ENCODE data around the gene SASH1.

Gene SASH1

DNA sequence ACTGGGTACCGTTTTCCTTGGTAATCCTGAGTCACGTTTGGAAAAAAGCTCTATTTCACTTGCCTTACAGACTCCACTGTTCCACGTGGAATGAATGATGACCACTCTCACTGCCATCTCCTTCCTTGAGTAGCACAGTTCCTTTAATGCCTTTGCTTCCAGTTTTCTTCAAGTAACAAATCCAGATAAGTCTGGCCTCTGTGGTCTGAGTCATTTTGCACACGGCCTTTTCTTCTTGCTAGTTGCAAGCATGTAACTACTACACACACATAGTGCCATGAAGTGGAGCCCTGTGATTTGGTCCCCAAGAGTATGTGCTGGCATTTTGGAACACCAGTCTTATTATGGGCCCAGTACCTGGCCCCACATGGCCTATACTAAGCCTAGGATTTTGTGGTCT, 182.8 kb downstream of the SASH1 start:
- DNase-seq, result no peak

DNA sequence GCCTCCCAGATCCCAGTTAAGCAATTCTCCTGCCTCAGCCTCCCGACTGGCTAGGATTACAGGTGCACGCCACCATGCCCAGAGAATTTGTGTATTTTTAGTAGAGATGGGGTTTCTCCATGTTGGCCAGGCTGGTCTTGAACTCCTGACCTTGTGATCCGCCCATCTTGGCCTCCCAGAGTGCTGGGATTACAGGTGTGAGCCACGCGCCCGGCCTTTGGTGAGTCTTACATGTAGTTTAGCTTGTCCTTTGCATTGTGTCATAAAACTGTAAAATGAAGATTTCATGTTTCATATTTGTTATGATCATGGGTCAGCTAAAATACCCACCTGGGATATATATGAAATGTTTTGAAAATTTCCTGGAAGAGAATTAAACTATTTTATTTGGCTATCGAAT, 183.5 kb downstream of the SASH1 start:
- DNase-seq, result no peak

DNA sequence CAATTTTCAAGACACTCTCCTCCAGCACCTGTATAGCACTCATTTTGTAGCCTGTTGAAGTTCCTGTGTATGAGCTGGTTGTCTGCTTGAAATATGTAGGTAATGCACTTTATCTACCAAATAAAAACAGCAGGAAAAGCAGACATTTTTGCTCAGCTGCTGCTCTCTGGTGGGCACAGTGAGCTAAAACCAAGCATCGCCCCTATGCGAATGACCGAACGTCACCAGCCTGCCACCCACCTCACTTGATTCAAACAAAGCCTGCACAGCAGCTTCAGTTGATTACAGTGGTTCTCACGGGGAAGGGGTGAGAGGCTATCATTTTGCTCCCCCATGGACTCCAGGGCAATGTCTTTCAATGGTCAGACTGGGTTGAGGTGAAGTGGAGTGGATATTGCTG, 185.7 kb downstream of the SASH1 start:
- DNase-seq, result no peak

DNA sequence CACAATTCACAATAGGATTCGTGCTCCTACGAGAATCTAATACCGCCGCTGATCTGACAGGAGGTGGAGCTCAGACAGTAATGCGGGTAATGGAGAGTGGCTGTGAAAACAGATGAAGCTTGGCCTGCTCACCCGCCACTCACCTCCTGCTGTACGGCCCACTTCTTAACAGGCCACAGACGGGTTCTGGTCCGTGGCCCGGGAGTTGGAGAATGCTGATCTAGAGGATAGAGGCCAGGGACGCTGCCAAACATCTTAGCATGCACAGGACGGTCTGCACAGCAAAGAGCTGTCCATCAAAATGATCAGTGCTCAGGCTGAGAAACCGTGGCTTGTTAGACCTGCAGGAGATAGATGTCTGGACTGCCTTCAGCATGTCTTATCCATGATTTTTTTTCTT, 186.4 kb downstream of the SASH1 start:
- no peak for DNase-seq

DNA sequence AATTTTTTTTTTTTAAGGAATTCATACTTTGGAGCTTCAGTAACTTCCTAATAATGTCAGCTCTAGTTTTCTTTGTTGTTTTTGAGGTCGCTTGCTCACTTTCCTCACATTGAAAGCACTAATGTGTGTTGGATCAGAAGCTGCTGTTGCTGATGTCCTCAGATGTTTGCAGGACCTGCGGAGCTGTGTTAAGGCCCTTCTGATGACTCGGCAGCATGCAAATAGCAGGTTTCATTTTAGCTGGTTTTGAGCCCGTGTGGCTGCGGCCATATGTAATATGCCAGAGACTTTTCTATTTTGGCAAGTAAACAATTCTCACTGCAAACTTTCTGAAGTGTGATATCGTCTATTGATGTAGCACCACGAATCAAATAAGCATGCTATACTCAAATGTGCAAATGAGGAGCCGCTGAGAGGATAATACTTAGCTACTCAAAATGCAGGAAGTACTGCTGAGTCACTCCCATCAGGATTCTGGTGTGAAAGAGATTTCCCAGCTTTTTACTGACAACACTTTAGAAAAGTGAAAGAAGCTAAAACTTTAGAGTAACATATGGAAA, 187.8 kb downstream of the SASH1 start:
- no peak for DNase-seq

DNA sequence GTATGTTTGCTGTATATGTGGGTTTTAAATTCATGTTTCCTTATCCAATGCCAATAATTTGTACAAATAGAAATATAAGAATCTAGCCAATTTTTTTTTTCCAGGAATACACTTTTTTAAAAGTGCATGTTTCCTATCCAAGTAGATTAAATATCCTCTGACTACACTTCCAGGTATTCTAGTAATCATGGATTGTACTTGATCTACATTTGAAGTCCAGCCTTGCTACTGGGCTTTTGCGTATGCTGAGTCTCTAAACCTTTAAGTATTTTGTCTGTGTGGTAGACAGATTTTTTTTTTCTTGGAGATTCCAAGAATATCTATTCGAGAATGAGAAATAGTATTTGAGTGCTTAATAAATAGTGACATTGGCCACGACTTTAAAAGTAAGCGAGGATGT, 188.3 kb downstream of the SASH1 start:
- no peak for DNase-seq

DNA sequence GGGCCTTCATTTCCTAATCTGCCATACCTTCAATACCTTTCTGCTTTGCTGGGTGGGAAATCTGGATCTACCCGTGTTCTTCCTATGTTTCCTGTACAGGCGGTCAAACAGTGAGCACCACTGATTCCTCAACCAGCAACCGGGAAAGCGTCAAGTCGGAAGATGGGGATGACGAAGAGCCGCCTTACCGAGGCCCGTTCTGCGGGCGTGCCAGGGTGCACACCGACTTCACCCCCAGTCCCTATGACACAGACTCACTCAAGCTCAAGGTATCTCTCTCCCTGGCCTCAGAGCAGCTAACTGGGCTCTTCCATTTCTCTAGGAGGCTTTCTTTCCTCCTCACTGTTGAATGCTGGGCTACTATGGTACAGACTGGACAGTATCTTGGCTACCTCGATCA, 190.1 kb downstream of the SASH1 start:
- DNase-seq, result no peak

DNA sequence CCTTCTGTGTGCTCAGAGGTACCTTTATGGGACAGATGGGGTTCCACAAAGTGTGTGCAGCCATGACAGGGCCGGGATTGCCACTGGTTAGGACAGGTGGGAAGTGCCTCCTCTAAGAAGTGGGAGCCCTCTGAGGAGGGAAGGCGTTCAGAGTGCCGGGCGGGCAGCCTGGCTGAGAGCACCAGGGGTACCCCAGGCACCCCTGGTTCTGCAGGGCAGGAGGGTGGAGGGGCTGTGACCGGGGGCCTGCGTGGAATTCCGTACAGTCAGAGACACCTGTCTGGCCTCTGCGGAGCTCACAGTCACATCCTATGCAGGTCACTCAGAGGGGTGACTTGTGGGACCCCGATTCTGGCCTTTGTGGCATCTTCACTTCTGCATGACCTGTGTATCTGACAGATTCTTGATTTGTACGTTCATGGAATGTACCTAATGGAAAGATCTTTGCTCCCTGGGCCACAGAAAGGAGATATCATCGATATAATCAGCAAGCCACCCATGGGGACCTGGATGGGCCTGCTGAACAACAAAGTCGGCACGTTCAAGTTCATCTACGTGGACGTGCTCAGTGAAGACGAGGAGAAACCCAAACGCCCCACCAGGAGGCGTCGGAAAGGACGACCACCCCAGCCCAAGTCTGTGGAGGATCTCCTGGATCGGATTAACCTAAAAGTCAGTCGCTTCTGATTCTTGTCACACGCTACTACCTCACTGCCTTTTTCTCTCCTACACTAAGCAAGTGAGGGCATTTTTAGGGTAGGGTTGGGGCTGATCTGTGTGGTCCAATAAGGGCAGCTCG, 190.9 kb downstream of the SASH1 start:
- DNase-seq, result no peak

DNA sequence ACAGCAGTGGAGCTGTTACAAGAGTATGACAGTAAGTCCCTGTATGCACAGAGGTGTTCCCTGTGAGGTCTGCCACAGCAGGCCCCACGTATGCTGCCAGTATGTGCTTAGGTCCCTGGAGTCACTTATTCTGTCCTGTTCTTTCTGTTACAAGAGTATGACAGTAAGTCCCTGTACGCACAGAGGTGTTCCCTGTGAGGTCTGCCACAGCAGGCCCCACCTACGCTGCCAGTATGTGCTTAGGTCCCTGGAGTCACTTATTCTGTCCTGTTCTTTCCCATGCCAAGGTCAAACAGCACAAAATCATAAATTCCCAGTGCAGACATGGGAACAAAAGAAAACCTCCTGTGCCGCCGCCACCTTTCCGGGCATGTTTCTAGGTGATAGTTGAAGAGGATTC, 192.2 kb downstream of the SASH1 start:
- DNase-seq, result no peak

DNA sequence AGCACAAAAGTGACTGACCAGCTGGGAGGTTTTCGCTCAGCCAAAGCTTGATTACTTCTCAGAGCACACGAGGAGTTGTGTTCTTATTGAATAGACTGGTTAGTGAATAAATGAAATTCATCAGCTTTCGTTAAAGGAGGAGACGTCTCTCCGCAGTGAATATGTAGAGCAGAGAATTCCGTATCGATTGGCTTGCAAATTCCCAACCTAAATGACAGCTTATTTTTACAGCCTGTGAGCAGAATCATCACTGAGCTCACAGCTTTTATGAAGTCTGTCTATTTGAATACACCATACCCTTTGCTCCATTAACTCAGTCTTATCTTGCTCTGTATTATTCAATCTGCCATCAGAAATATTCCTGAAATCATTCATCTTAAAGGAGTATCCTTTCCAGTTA, 192.7 kb downstream of the SASH1 start:
- DNase-seq, result no peak

DNA sequence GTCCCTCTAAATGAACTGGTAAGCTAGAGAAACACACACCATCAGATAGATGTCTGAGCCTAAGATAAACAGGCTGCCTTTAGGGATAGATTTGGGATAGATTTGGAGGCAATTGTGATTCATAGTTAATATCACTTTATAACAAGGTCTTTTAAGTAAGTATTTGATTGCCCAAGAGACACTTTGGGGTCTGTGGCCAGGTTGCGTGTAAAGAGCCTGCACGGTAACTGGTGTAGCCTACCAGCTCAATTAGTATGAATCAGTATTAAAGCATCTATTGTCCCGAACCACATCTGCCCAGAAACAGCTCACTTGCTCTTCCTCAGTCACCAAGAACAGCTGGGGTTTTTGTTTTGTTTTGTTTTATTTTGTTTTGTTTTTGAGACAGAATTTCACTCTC, 193.3 kb downstream of the SASH1 start:
- DNase-seq, result no peak

DNA sequence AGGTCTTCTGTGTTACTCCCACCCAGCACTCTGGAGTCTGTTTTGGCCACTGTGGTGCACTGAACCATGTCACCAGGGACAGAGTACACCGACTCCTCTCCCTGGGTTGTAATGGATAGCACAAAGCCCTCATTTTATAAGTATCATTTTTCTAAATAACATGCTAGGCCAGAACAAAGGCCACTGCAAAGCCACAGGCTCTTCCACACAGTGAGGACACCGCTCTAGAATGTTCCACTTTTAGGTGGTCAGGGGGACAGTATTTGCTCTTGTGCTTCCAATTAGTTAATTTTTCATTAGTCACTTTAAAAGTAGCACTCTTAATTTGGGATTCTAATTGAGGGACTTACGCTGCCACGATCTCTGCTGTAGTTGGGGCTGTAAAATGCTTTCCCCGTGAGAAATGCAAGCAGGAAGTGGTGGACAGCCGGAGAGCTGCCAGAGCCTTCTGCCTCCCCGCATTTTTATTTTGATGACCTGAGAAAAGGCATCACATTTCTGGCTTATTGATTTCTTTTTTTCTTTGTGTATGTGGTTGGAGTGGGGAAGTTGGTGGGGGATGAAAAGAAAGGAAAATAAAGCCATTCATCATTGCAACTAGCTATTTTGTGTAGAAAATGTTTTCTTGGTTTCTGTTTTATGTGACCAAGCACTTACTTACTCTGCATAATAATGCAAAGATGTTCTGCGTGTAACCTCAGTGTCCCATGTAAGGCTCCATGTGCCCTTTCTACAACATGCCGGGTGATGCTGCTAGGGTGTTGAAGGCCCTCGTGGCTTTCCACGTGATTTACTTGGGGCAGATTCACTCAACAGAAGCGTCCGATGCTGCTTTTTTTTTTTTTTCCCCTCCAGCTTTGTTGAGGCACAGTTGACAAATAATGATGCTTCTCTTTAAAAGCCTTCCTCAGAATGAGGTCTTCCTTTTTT, 195.9 kb downstream of the SASH1 start:
- no peak for DNase-seq

DNA sequence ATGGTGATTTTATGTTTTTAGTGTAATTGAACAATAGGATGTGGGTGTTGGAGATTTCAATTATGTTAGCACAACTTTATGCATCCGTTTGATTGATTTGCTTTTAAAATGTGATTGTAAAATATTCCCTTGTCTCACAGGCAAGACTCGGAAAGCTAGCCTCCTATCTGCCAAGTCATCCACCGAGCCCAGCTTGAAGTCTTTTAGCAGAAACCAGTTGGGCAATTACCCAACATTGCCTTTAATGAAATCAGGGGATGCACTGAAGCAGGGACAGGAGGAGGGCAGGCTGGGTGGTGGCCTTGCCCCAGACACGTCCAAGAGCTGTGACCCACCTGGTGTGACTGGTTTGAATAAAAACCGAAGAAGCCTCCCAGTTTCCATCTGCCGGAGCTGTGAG, 200.9 kb downstream of the SASH1 start:
- no peak for DNase-seq

DNA sequence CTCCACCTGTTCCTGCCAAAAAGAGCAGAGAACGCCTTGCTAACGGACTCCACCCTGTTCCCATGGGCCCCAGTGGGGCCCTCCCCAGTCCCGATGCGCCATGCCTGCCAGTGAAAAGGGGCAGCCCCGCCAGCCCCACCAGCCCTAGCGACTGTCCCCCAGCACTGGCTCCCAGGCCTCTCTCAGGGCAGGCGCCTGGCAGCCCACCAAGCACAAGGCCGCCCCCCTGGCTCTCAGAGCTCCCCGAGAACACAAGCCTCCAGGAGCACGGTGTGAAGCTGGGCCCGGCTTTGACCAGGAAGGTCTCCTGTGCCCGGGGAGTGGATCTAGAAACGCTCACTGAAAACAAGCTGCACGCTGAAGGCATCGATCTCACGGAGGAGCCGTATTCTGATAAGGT, 201.8 kb downstream of the SASH1 start:
- DNase-seq, result no peak

DNA sequence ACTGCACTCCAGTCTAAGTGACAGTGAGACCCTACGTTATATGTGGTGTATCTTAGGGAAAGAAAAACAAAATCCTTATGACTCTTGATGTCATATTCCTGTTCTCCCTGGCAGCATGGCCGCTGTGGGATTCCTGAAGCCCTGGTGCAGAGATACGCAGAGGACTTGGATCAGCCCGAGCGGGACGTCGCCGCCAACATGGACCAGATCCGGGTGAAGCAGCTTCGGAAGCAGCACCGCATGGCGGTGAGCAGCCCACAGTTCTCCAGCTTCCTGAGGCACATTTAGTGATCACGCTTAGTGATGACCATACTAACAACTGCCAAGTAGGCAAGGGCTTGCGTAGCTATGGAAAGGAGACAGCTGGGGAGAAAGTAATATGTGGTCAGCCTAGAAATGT, 203.3 kb downstream of the SASH1 start:
- DNase-seq, result no peak

DNA sequence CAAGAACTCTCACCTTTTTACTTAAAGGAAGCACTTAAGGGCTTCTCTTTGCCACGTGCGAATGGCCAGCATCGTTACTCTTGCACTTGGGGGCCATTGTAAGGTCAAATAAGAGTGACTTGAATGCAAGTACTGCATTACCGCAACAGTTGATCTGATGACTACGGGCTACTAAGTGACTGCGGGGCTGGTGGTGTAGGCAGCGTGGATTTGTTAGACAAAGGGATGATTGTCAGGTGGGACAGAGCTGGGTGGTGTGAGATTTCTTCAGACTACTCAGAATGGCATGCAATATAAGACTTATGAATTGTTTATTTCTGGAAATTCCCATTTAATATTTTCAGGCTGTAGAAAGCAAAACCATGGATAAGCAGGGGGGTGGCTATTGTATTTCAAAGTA, 204.5 kb downstream of the SASH1 start:
- DNase-seq, result no peak

DNA sequence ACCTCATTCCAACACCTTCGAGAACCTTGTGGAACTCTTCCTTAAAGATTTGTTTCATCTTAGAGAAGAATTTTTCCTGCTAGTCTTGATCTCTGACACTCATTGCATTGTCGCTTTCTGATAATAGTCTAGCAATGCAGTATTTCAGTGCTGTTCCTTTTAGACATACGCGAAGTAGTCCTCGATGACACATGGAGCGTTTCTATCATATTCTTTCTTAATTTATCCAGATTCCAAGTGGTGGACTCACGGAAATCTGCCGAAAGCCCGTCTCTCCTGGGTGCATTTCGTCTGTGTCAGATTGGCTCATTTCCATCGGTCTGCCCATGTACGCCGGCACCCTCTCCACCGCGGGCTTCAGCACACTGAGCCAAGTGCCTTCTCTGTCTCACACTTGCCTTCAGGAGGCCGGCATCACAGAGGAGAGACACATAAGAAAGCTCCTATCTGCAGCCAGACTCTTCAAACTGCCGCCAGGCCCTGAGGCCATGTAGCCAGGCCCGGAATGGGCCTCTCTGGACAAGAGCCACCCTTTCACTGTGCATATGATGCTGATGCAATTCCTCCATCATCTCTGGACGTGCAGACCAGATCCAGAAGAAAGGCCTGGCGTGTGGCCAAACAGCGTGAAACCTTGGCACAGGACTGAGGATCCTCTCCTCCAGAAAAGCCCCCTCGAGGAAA, 205.6 kb downstream of the SASH1 start:
- no peak for DNase-seq

DNA sequence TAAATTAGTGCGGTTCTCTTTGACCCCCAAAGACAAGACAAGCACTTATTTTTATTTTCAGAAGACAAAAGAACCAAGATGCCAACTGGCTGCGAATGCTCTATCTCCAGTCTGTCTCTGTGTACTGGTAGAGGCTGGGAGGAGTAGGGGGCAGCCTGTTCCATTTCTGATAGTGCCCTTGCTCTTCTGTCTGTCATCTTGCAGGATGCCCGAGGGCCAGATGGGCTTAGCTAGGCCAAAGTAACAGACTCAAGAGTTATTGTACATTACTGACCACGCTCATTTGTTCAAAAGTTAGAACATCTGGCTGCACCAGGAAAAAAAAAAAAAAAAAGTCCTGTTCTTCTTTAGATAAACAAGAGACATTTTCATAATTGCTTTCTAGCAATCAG, 206.1 kb downstream of the SASH1 start:
- no peak for DNase-seq

DNA sequence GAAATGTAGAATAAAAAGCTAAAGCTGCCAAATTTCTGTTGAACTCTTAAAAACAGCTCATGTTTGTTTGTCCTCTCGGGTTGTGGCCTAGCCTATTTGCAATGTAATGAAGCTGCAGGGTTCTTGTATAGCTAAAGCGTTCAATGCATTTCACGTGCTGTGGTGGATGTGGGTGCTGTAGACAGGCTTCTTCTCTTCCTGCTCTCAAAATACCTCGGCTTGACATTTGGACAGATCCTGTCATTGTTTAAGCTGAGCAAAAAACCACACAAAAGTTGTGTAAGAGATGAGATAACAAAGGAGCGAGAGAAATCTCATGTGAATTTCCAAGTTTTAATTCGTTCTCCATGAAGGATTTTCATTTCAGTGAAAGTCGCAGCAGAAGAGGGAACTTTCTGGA, 207.9 kb downstream of the SASH1 start:
- DNase-seq, result no peak

DNA sequence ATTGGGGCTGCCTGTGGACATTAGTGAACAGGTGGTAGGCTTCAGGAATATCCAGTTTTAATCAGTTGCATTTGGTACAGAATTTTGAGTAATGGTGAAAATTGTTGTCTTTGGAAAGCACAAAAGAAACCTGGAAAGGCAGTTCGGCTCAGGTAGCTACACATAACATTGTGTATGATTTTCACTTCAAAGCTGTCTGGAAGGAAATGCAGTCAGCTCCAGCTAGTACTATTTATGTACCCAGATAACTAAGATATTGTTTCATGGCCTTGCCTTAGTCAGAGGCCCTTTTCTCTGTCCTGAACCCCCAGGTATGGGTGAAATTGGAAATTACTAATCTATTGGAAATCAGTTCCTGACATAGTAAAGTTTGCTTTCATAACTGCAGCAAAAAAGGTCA, 208.6 kb downstream of the SASH1 start:
- DNase-seq, result no peak

DNA sequence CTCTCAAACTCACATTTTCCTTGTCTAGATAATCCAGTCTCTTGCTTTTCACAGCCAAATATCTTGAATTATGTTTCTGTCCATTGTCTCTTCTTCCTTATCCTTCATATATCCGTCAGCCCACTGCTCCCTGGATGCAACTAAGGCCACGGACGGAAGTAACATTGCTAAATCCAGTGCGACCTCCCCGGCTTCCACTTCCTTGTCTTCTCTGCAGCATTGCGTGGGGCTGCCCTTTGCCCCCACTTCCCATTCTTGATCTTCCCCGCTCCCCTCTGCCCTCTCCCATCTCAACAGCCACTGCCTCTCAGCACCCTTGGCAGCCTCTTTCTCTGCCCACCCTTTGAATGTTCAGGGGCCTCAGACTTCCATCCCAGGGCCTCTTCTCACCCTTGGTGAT, 213.8 kb downstream of the SASH1 start:
- no peak for DNase-seq

DNA sequence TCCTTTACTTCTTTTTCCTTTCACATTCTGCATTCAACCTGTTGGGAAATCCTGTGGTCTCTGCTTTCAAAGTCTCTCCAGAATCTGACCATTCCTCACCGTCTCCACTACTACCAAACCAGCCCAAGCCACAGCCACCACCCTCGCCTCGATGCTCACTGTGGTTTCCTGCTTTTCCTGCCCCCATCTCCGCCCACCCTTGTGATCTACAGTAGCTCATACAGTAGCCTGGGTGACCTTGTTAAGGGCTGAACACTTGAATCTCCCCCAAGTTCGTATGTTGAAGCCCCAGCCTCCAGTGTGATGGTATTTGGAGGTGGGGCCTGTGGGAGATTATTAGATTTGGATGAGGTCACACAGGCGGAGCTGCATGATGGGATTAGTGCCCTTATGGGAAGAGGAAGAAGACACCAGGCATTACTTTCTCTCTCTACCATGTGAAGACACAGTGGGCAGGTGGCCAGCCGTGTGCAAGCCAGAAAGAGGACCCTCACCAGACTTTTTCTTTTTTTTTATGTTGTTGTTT, 215.2 kb downstream of the SASH1 start:
- no peak for DNase-seq

DNA sequence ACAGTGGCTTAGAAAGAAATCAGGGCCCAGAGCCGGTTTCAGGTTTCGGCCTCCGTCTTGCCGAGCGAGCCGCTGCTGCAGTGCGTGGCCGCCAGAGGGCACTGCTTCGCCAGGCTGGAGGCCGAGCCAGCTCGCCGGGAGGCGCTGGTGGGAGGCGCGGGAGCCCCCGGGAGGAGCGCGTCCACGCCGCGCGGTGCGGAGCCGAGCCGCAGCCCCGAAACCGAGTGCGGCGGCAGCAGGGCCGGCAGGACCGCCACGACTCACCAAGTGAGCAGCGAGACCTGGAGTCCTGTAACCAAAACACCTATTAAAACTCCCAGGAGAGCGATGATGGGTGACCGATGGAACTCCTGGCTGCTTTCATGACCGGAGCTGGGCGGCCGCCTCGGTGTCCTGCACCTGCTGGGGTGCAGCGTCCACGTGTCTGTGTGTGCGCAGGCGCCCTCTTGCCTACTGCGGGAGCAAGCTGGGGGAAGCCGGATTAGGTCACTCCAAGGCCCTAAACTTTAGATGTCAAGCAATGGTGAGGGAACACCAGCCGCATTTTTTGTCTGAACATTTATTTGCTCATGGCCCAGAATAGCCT, 217.3 kb downstream of the SASH1 start:
- DNase-seq, result no peak

Data from SIG-M5 (cell line).